Glutamatergic neuron (in vitro differentiated cells): Measurements from ENCODE around the gene RGS2. TPM values are rescaled to one million over a fixed set of nuclear protein-coding genes. Genes with fewer than 3 reads are reported as not detected.

Experiments used
- DNase-seq: peaks from one replicate; pipeline ENCODE4 v3.0.0; 2022
- H3K27ac Mint-ChIP-seq: one replicate; pipeline ENCODE4 v1.8.0; 2020; ENCODE audit warnings: mild to moderate bottlenecking, mixed read lengths, inconsistent platforms; ENCODE audit not compliant: unreplicated experiment
- H3K27me3 Mint-ChIP-seq: one replicate; pipeline ENCODE4 v1.8.0; 2020; ENCODE audit warnings: mild to moderate bottlenecking, moderate library complexity, mixed read lengths, inconsistent platforms; ENCODE audit not compliant: unreplicated experiment
- H3K36me3 Mint-ChIP-seq: one replicate; pipeline ENCODE4 v1.8.0; 2020; ENCODE audit warnings: mild to moderate bottlenecking, mixed read lengths, inconsistent platforms; ENCODE audit not compliant: unreplicated experiment
- H3K4me1 Mint-ChIP-seq: one replicate; pipeline ENCODE4 v1.8.0; 2020; ENCODE audit warnings: mild to moderate bottlenecking, low read depth, mixed read lengths, inconsistent platforms; ENCODE audit not compliant: unreplicated experiment
- H3K4me3 Mint-ChIP-seq: one replicate; pipeline ENCODE4 v1.8.0; 2020; ENCODE audit warnings: mild to moderate bottlenecking, mixed read lengths, inconsistent platforms; ENCODE audit not compliant: unreplicated experiment
- H3K9me3 Mint-ChIP-seq: one replicate; pipeline ENCODE4 v1.8.0; 2020; ENCODE audit warnings: mild to moderate bottlenecking, moderate library complexity, mixed read lengths, inconsistent platforms; ENCODE audit not compliant: unreplicated experiment
- CTCF ChIP-seq: fragments of 200-600 bp; sonication (generic); IDR thresholded peaks from one replicate; pipeline ENCODE4 v1.5.0; 2021; ENCODE audit not compliant: partially characterized antibody, unreplicated experiment
- total RNA-seq: library from RNA; stranded (reverse); fragmentation: NEBNext Ultra II Directional; extraction: Animal tissue kit (Norgen Biotek cat#: 25700); gene quantifications from one replicate; pipeline ENCODE4 v1.2.1, GENCODE V29; 2021; ENCODE audit not compliant: unreplicated experiment

The RGS2 gene
- total RNA-seq, 1 donor from 2014 or later: 33.5 TPM

- Mint-ChIP-seq H3K27ac (no peak overlapping the region), H3K4me1 (peaks cover 4% of the 10 kb centered on the region), H3K4me3 (no peak overlapping the region), H3K36me3 (no peaks in the 10 kb centered on the region), H3K9me3 (no peaks in the 10 kb centered on the region), H3K27me3 (peaks cover 2% of the 10 kb centered on the region)
- TF ChIP-seq CTCF: no peak
- no peak for DNase-seq
These were observed 40.6 kb downstream of the RGS2 start for GRCh38 chr1:192849442-192849841.

DNA sequence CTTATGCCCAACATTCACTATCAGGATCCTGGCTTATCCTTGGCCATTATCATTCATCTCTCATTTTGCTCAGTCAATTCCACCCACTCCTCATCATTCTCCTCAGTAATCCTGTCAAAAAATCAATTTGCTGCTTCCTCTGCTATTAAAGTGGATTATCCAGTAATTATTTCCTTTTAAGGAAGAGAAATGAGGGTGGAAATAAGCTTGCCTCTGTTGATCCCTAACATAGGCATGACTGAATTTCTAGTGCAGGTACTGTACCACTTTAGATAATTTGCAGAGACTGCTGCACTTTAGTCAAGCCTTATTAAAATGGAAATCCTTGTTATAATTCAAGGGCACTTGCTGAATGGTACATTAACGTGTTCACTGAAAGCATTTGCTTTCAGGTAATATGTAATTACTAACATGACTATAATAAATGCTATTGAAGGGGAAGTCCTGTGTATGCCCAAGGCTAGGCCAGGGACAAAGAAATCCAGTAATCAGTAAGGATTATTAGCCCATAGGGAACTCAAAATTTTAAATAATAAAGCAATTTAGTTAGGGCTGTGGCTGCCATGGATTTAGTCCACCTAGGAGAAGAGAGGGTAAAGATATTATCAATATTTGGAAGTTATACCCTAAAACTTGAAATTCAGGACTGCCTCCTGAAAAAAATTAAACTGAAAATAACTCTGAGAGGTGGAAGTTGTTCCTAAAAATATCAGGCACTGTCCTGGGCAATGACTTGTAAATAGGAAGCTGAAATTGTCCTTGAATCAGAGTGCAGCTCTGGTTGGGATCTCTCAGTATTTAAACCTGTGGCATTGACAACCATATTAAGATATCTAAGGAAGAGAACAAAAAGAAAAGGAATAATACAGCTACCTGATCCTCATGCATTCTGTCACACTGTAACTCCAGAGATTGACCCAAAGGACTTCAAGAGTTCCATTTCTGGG, 43.4 kb downstream of the RGS2 start:
- Mint-ChIP-seq H3K4me3 (no peak overlapping the region), H3K9me3 (peaks cover 1% of the 10 kb centered on the region), H3K4me1 (peaks cover 4% of the 10 kb centered on the region), H3K36me3 (no peaks in the 10 kb centered on the region), H3K27me3 (peaks cover 3% of the 10 kb centered on the region), H3K27ac (no peak overlapping the region)
- no peak for TF ChIP-seq CTCF
- DNase-seq: no peak

DNA sequence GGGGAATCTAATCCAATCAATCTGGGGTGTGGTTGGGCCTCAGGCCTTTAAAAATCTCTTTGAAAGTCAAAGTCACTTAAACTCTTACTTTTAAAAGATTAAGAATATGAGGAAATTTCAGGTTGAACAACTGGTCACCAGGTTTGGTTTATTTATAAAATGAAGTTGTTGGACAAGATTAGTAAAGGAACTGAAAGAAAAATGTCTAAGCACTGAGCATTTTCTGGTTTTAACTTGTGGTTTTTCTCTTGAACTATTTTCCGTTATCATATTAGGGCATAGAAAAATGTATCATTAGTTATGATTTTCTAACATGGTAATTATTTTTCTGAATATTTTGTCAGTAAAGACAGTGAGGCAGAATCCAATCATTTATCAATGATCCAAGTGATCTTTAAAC, 49.6 kb downstream of the RGS2 start:
- H3K27me3 Mint-ChIP-seq: peaks cover 2% of the 10 kb centered on the region
- no peak for DNase-seq
- H3K4me3 Mint-ChIP-seq: no peak overlapping the region
- peaks cover 7% of the 10 kb centered on the region for H3K9me3 Mint-ChIP-seq
- no peaks in the 10 kb centered on the region for H3K36me3 Mint-ChIP-seq
- H3K4me1 Mint-ChIP-seq: no peaks in the 10 kb centered on the region
- H3K27ac Mint-ChIP-seq: no peak overlapping the region
- TF ChIP-seq CTCF: no peak

DNA sequence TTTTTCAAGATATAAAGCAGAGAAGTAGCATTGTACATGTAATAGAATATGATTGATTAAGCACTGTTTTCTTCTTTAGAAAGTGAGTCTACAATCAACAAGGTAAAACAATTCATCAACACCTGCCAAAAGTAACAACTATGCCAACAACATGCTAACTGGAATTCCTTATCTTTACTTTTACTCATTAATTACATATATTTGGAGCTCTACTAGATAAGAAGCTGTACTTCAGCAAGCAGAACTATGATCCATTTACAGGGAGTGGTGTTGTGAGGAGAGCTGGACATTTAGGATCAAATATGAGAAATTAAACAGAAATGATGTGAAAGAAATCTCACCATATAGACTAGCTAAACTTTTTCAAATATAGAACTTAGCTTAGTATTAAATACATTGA, 51.0 kb downstream of the RGS2 start:
- no peak overlapping the region for H3K4me3 Mint-ChIP-seq
- H3K9me3 Mint-ChIP-seq: peaks cover 7% of the 10 kb centered on the region
- H3K36me3 Mint-ChIP-seq: no peaks in the 10 kb centered on the region
- no peak for DNase-seq
- no peak overlapping the region for H3K27ac Mint-ChIP-seq
- H3K27me3 Mint-ChIP-seq: no peaks in the 10 kb centered on the region
- TF ChIP-seq CTCF: no peak
- no peaks in the 10 kb centered on the region for H3K4me1 Mint-ChIP-seq

GRCh38 chr1:192860478-192861185, 51.8 kb downstream of the RGS2 start:
- no peak for TF ChIP-seq CTCF
- Mint-ChIP-seq H3K4me1 (no peaks in the 10 kb centered on the region), H3K27ac (no peak overlapping the region), H3K27me3 (no peaks in the 10 kb centered on the region), H3K4me3 (no peak overlapping the region), H3K36me3 (no peaks in the 10 kb centered on the region), H3K9me3 (peaks cover 7% of the 10 kb centered on the region)
- no peak for DNase-seq
